Activated naive CD4-positive, alpha-beta T cell treated with anti-CD3 and anti-CD28 coated beads for 36 hours (primary cell): ENCODE data around the gene HOXA2. TPM values are rescaled to one million over a fixed set of nuclear protein-coding genes. Genes with fewer than 3 reads are reported as not detected.

Experiments
- CTCF ChIA-PET: fragments of 350-600 bp; sonication (Branson Sonifier 250); formaldehyde crosslinking; loops from one replicate; lab custom pipeline; 2021; ENCODE audit warnings: antibody characterized with exemption; lab: Charles Lee
- DNase-seq: peaks from one replicate; pipeline ENCODE4 v3.0.0-alpha.2; 2020
- H3K27ac Mint-ChIP-seq: one replicate; pipeline ENCODE4 v1.8.0; 2021; ENCODE audit warnings: mild to moderate bottlenecking, mixed read lengths
- H3K27me3 Mint-ChIP-seq: one replicate; pipeline ENCODE4 v1.8.0; 2021; ENCODE audit warnings: low read depth, mixed read lengths
- H3K36me3 Mint-ChIP-seq: one replicate; pipeline ENCODE4 v1.8.0; 2021; ENCODE audit warnings: low read depth, mixed read lengths
- H3K4me1 Mint-ChIP-seq: one replicate; pipeline ENCODE4 v1.8.0; 2021; ENCODE audit warnings: low read depth, mixed read lengths
- H3K4me3 Mint-ChIP-seq: one replicate; pipeline ENCODE4 v1.8.0; 2021; ENCODE audit warnings: mild to moderate bottlenecking, moderate library complexity, mixed read lengths
- H3K9me3 Mint-ChIP-seq: one replicate; pipeline ENCODE4 v1.8.0; 2021; ENCODE audit warnings: mixed read lengths
- intact Hi-C: fragments of 100-400 bp; cut with micrococcal nuclease; formaldehyde crosslinking; loops from one replicate; pipeline ENCODE4 v1.15.1; 2023
- total RNA-seq, 2 experiments: library from RNA; stranded (reverse); gene quantifications; one replicate each; pipeline ENCODE4 v1.2.3, GENCODE V29; 2021

HOXA2 gene
- total RNA-seq, 2 experiments from 2014 or later: not detected

GRCh38 chr7:27095050-27095896 is 7.2 kb downstream of the HOXA2 start:
- no peaks in the 10 kb centered on the region for H3K36me3 Mint-ChIP-seq
- H3K4me1 Mint-ChIP-seq: peaks cover 21% of the 10 kb centered on the region
- H3K27ac Mint-ChIP-seq: peak overlapping the region; percentile 47
- H3K9me3 Mint-ChIP-seq: no peaks in the 10 kb centered on the region
- H3K27me3 Mint-ChIP-seq: peaks cover 83% of the 10 kb centered on the region
- no peak for DNase-seq
- CTCF ChIA-PET: no interaction called here
- intact Hi-C loops: loop anchor here (5.0 to 10.0 kb wide), 2 partner anchors 150 to 1238 kb away; partner anchors contain the start of gene EVX1
- H3K4me3 Mint-ChIP-seq: peak overlapping the region; percentile 80

- intact Hi-C loops: loop anchor here (5.0 to 10.0 kb wide), 2 partner anchors 150 to 1237 kb away; partner anchors contain the start of gene EVX1
- H3K27ac Mint-ChIP-seq: no peak overlapping the region
- CTCF ChIA-PET: interaction anchor here (0.6 to 0.9 kb wide), 2 partner anchors 281 to 412 kb away, joined by 3 read pairs; no protein-coding TSS in a partner anchor
- H3K36me3 Mint-ChIP-seq: no peaks in the 10 kb centered on the region
- H3K9me3 Mint-ChIP-seq: no peaks in the 10 kb centered on the region
- DNase-seq: no peak
- H3K4me1 Mint-ChIP-seq: peaks cover 21% of the 10 kb centered on the region
- H3K4me3 Mint-ChIP-seq: no peak overlapping the region
- H3K27me3 Mint-ChIP-seq: peaks cover 84% of the 10 kb centered on the region
Observed at GRCh38 chr7:27094304-27095049, 8.0 kb downstream of the HOXA2 start.

GRCh38 chr7:27093184-27093895 is 9.1 kb downstream of the HOXA2 start:
- no peak for DNase-seq
- no peaks in the 10 kb centered on the region for H3K9me3 Mint-ChIP-seq
- H3K4me1 Mint-ChIP-seq: peaks cover 19% of the 10 kb centered on the region
- H3K27ac Mint-ChIP-seq: no peak overlapping the region
- peaks cover 86% of the 10 kb centered on the region for H3K27me3 Mint-ChIP-seq
- no peaks in the 10 kb centered on the region for H3K36me3 Mint-ChIP-seq
- intact Hi-C loops: loop anchor here (10.0 kb wide), 1 partner anchor 151 kb away; the partner anchor contains the start of gene EVX1
- no peak overlapping the region for H3K4me3 Mint-ChIP-seq
- CTCF ChIA-PET: interaction anchor here (0.6 to 0.9 kb wide), 3 partner anchors 16 to 411 kb away, joined by 3 to 5 read pairs (median 3); no protein-coding TSS in a partner anchor

DNA sequence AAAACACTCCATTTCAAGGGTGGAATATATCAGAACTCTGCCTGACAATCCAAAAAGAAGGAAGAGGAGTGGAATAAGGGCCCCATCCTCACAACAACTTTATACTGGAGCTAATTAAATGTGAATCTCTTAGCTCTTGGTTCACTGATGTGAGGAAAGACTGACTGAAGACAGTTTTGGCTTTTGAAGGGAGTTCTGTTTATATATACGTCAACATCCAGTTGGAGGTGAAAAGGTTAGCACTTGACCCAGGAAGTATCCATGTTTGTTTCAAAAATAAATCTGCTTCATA is 9.7 kb downstream of the HOXA2 start:
- Mint-ChIP-seq H3K27ac (no peak overlapping the region), H3K4me3 (no peak overlapping the region), H3K36me3 (no peaks in the 10 kb centered on the region), H3K9me3 (no peaks in the 10 kb centered on the region), H3K27me3 (peaks cover 83% of the 10 kb centered on the region), H3K4me1 (peaks cover 19% of the 10 kb centered on the region)
- intact Hi-C loops: loop anchor here (10.0 kb wide), 1 partner anchor 152 kb away; the partner anchor contains the start of gene EVX1
- CTCF ChIA-PET: no interaction called here
- no peak for DNase-seq

DNA sequence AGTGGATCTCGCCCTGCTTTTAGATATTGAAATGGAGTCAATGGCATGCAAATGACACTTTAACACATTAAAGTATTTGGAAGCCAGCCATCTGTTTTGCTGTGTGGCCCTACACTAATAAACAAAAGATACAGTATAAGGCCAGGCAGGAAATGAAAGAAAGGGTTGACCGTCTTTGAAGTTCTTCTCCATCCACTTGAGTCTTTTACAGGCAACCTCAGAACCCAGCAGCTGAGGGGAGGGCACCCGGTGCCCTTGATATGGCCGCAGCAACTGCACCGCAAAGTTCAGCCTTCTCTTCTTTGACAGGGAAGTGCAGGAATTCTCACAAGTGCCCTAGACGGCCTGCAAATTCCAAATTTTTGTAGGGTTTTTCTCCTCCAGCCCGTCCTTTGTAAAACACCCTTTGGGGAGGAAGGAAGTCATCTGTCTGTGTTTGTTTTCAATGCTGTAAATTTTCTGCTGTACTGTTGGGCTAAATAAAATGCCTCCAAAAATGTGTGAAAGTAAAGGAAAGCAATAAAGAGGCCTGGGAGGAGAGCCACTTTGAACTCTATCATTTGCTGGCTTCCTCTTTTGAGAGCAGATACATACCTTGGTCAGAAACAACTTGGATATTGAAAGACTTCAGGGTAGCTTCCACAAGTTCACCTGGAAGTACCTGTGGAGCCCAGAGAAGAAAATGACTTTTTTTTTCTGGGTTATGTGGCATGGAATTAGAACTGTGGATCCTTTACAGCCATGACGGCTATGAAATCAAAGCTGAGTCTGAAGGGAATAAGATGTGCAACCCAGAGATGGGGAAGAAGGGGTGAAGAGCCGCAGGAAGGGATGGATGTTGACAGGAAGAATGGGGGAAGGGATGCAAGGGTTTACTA is 10.3 kb downstream of the HOXA2 start:
- Mint-ChIP-seq H3K36me3 (no peaks in the 10 kb centered on the region), H3K27me3 (peaks cover 83% of the 10 kb centered on the region), H3K9me3 (no peaks in the 10 kb centered on the region), H3K4me3 (no peak overlapping the region), H3K4me1 (peaks cover 19% of the 10 kb centered on the region), H3K27ac (no peak overlapping the region)
- CTCF ChIA-PET: no interaction called here
- no peak for DNase-seq
- intact Hi-C loops: loop anchor here (10.0 kb wide), 1 partner anchor 153 kb away; the partner anchor contains the start of gene EVX1

- Mint-ChIP-seq H3K4me3 (no peak overlapping the region), H3K27me3 (peaks cover 82% of the 10 kb centered on the region), H3K36me3 (no peaks in the 10 kb centered on the region), H3K4me1 (peaks cover 16% of the 10 kb centered on the region), H3K9me3 (no peaks in the 10 kb centered on the region), H3K27ac (no peak overlapping the region)
- intact Hi-C loops: loop anchor here (10.0 kb wide), 1 partner anchor 154 kb away; the partner anchor contains the start of gene EVX1
- no peak for DNase-seq
- CTCF ChIA-PET: interaction anchor here (1.4 kb wide), 1 partner anchor 70 kb away, joined by 3 read pairs; no protein-coding TSS in a partner anchor
Observed at GRCh38 chr7:27091105-27091504, 11.4 kb downstream of the HOXA2 start.

DNA sequence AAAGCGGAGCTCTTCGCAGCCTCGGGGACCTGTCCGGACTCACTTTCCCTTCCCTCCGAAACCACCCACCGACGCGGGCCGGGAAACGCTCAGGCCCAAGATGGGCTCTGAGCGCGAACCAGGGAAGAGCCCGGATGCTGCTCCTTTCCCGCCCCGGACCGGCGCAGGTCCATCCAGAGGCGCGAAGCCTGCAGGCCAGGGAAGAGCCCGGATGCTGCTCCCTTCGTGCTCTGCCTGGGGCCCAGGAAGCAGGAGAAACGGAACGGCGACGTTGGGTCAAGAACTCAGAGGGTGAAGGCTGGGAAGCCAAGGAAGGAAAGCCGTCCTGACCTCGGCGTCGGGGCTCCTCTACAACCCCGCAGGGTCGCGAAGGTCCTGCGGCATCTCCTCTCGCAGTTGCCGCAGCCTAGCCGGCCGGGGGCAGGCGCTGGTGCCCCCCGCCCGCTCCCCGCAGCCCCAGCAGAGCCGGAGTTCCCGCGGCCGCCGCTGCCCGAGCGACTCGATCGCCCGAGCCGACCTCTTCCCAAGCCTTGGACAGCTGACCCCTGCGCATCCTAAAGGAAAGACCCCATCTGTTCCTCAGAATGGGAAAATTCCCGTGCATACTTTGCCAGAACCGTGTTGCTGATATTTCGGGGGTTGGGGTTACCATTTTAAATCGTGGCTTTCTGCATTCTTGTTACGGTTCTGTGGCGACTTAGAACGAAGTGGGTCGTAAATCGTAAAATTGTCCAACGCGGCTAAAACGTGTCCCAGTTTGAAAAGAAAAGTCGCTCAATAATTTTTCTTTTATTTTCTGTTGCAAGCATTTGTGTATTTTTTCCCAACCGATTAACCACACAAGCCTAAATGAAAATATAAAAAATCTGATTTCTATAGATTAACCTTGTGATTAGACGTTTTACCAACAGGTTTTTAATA is 14.2 kb downstream of the HOXA2 start:
- peaks cover 9% of the 10 kb centered on the region for H3K4me1 Mint-ChIP-seq
- intact Hi-C loops: no loop called here
- DNase-seq: no peak
- peaks cover 61% of the 10 kb centered on the region for H3K27me3 Mint-ChIP-seq
- no peaks in the 10 kb centered on the region for H3K9me3 Mint-ChIP-seq
- H3K4me3 Mint-ChIP-seq: no peak overlapping the region
- CTCF ChIA-PET: no interaction called here
- no peak overlapping the region for H3K27ac Mint-ChIP-seq
- H3K36me3 Mint-ChIP-seq: no peaks in the 10 kb centered on the region

DNA sequence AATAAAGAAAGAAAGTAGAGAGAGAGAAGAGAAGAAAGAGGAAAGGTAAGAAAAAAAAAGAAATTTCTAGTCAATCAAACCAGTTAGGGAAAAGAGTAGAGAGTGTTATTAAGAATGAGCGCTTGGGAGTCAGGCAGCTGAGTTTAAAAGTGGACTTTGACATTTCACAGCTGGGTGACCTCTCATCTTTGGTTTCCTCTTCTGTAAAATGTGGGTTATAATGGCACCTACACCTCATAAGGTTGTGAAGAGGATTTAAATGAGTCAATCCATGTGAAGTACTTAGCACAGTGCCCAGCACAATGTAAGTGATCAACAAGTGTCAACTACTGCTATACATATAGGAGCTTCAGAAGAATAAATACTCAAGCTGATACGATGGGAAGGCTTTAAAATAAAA is 18.8 kb downstream of the HOXA2 start:
- Mint-ChIP-seq H3K27me3 (peaks cover 17% of the 10 kb centered on the region), H3K27ac (no peak overlapping the region), H3K36me3 (no peaks in the 10 kb centered on the region), H3K4me3 (no peak overlapping the region), H3K4me1 (peaks cover 9% of the 10 kb centered on the region), H3K9me3 (no peaks in the 10 kb centered on the region)
- no peak for DNase-seq
- intact Hi-C loops: no loop called here
- CTCF ChIA-PET: no interaction called here

- CTCF ChIA-PET: interaction anchor here (1.7 kb wide), 1 partner anchor 67 kb away, joined by 4 read pairs; no protein-coding TSS in a partner anchor
- Mint-ChIP-seq H3K27ac (no peak overlapping the region), H3K9me3 (no peaks in the 10 kb centered on the region), H3K36me3 (no peaks in the 10 kb centered on the region), H3K4me1 (no peaks in the 10 kb centered on the region), H3K27me3 (peaks cover 5% of the 10 kb centered on the region), H3K4me3 (no peak overlapping the region)
- intact Hi-C loops: no loop called here
- no peak for DNase-seq
Observed at GRCh38 chr7:27082171-27082570, 20.3 kb downstream of the HOXA2 start.

DNA sequence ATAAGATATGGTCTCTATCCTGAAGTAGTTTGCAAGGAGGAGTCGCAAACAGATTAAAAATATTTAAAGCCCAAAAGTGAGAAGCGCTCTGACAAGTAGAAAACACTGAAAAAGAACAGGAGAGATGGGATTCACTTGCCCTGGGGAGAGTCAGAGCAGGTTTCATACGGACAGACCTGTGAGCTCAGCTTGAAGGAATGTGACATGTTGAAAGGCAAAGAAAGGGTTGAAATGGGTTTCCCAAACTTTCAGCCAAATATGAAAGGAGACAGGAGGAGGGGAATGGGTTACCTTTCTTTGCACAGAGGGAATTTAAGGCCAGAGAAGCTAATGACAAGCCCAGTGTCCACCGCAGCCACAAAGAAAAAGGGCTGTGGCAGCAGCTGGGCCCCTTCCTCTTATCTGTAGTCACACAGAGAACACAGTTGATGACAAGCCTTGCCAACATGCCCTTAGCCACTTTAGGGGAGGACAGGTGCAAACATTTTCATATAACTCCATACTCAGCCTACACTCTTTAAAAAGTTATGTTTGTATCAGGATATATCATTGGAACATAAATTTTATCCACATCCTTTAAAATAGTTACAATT is 21.5 kb downstream of the HOXA2 start:
- CTCF ChIA-PET: interaction anchor here (0.6 kb wide), 1 partner anchor 46 kb away, joined by 4 read pairs; no protein-coding TSS in a partner anchor
- intact Hi-C loops: no loop called here
- Mint-ChIP-seq H3K4me3 (no peak overlapping the region), H3K27ac (no peak overlapping the region), H3K27me3 (peaks cover 3% of the 10 kb centered on the region), H3K9me3 (no peaks in the 10 kb centered on the region), H3K4me1 (no peaks in the 10 kb centered on the region), H3K36me3 (no peaks in the 10 kb centered on the region)
- no peak for DNase-seq
